Mammary epithelial cell (primary cell): ENCODE results near the gene LASP1.

Source experiments
- CTCF ChIP-seq, 2 donors: IDR thresholded peaks in 1 of 2; conservative IDR thresholded peaks in 1 of 2; 2 replicates each; pipeline ENCODE4 v1.5.1; 2011 to 2012; ENCODE audit warnings: inconsistent platforms in 2 of 2, low read length in 2 of 2, mild to moderate bottlenecking in 2 of 2, control low read depth in 1 of 2, low read depth in 1 of 2; ENCODE audit not compliant: insufficient read depth in 1 of 2; ENCODE audit errors: extremely low read depth in 1 of 2
- EZH2 ChIP-seq: IDR thresholded peaks from 2 replicates; pipeline ENCODE4 v1.6.1; 2012; ENCODE audit warnings: low read length, inconsistent platforms, borderline replicate concordance

DNA sequence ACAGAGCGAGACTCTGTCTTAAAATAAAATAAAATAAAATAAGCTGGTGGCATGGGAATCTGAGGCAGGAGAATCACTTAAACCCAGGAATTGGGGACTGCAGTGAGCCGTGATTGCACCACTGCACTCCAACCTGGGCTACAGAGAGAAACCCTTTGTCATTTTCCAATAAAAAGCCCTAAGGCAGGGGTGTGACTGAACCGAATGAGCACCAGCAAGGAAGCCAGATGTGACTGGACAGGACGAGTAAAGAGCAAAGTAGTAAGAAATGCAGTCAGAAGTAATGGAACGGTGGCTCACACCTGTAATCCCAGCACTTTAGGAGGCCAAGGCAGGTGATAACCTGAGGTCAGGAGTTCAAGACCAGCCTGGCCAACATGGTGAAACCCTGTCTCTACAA, 12.6 kb upstream of the LASP1 start:
- TF ChIP-seq CTCF (conservative IDR thresholded peaks at IDR 0.05 in 1 of 2, IDR thresholded peaks at IDR 0.05 in 1 of 2; ENCODE audit: extremely low read depth in 1 of 2, insufficient read depth in 1 of 2, low read depth in 1 of 2, low read length in 2 of 2) = no peak
- TF ChIP-seq EZH2 = no peak
